GM21717 (cell line): Measurements from ENCODE around the gene HES7.
A peak's percentile ranks its signal among the peaks of the same experiment; 100 is the strongest.
"Not testable (repeated sequence)": the region's sequence is repeated elsewhere in the genome, so short reads cannot be mapped to it uniquely, and the experiment has no call there.

Experiments
- ATAC-seq: cut with Tn5 transposase; IDR thresholded peaks from one replicate; pipeline ENCODE4 v1.9.1; 2021; ENCODE audit warnings: mild to moderate bottlenecking, moderate library complexity; ENCODE audit not compliant: unreplicated experiment

The HES7 gene

GRCh38 chr17:8124350-8125153, 646 bp upstream of the HES7 start:
- no peak for ATAC-seq

- ATAC-seq: no peak
These were observed 797 bp downstream of the HES7 start for GRCh38 chr17:8122924-8123694.

DNA sequence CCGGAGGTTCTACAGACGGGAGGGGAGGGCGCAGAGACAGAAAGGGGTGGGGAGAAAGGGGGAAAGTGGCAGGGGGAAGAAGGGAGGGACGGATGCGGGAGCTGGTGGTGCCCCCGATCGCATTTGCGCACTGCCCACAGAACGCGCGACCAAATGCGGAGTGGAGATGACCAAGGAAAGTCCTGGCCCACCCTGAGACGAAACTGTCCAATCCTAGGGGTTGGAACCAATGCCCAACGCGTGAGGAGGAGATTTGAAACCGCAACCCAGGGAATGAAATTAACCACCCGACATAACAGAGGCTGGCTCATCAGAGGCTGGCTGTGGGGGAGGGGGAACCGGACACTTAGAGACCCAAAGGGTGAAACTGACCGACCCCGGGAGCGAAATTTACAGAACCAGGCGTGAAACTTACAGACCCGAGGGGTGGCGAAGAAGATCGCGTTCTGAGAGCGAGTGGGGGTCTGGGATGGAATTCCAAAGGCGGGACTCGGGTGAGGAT, 1.4 kb downstream of the HES7 start:
- ATAC-seq: no peak

GRCh38 chr17:8121681-8122421, 2.1 kb downstream of the HES7 start:
- no peak for ATAC-seq

GRCh38 chr17:8121407-8121680, 2.6 kb downstream of the HES7 start:
- no peak for ATAC-seq

- no peak for ATAC-seq
These were observed 3.1 kb downstream of the HES7 start for GRCh38 chr17:8120520-8121406.

- ATAC-seq: no peak
These were observed 4.1 kb downstream of the HES7 start for GRCh38 chr17:8119581-8120519.

DNA sequence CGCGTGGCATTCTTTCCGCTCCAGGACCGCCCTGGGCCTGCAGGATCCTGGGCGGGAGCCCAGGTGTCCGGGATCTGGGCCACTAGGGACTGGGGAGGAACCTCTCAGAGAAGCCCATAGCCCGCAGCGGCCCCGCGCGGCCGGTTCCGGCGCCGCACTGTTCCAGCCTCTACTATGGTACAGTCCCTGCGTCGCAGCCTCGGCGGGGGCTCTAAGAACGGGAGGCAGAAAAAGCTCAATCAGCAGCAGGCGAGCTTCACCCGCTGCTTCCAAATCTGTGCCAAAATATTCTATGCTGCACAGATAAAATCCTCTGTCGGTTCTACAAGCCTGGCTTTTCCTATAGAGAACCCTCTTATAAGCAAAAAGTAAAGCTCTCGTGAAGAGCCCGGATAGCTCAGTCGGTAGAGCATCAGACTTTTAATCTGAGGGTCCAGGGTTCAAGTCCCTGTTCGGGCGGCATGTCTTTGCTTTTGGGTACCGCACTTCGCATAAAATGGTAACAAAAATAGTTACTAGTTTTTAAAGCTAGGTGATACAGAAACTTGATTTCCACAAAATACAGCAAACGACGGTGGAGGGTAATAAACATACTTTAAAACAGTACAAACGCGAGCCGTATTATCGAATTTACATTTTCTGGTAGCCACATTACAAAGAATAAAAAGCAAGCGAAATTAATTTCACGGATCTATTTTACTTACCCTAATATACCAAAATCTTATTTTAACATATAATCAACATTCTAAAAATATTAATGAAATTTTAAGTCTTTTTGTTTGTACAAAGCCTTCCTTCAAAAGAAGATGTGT, 4.9 kb downstream of the HES7 start:
- peak; percentile 24 for ATAC-seq

GRCh38 chr17:8117980-8118768, 5.7 kb downstream of the HES7 start, which contains the start of gene ALOXE3:
ALOXE3 (minus strand) TSS chr17:8118514; CDS start chr17:8117990, 524 bp downstream.
- ATAC-seq: no peak

- ATAC-seq: no peak
These were observed 6.4 kb downstream of the HES7 start for GRCh38 chr17:8117367-8117979.

DNA sequence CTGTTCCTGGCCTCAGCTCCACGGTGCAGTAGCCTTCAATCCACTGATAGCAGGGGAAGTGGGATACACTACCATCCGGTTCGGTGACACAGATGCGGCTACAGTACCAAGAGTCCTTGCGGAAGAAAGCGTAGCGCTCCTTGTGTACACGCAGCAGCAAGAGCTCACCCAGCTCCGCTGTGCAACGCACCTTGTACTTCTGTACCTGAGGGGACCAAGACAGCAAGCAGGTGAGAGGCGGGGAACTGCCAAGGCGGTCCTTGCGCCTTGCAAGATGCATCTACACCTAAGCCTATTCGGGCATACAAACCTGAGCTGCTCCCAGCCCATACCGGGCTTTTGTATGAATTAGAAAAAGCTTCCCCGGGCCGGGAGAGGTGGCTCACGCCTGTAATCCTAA, 7.1 kb downstream of the HES7 start:
- ATAC-seq: no peak

DNA sequence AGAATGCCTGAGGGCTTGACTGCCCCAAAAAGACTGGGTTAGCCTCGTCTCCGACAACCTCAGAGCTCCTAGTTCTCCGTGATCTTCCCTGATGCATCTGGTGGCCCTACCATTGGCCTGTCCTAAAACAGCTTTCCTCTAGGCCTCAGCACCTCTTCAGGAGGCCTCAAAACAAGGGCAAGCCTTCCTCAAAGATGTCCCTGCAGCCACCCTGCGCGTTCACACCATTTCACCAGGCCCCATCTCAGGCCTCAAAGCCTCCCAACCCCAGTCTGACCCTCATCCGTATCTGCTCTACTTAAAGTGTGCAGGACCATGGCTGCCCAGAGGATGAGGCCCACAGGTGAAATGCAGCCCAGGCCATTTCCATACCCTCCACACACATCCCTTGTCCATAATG, 13.0 kb downstream of the HES7 start:
- no peak for ATAC-seq

GRCh38 chr17:8110456-8110804, 13.5 kb downstream of the HES7 start:
- no peak for ATAC-seq

DNA sequence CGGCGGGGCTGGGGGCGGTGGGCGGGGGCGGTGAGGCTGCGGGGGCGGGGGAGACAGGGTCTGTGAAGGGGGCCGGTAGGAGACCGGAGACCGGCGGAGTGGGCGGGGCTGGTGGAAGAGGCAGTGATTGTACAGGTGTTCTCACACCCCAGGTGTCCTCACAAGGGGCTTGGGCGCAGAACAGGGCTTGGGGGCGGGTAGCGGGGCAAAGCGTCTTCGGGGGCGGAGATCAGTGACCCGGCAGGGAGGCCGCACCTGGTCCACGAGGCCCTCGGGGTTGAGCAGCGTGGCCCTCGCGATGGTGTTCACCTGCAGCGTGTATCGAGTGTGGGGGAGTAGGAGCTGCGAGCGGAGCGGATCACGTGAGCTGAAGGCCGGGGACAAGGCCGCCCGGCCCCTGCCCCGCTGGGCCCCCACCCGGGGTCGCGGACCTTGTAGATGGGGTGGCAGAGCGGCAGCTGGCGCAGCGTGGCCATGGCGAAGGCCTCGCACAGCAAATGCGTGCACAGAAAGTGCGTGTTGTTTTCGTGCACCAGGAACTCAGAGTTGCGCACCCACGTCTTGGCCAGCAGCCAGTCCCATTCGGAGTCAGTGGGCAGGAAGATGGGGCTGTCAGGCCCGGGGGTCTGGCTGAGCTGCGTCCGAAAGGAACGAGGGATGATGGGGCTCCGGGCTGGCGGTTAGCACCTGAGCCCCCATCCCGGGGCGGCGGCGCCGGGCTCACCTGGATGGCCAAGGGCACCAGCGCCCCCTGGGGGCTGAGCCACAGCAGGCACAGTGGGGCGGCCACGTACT, 14.0 kb downstream of the HES7 start:
- ATAC-seq: no peak

DNA sequence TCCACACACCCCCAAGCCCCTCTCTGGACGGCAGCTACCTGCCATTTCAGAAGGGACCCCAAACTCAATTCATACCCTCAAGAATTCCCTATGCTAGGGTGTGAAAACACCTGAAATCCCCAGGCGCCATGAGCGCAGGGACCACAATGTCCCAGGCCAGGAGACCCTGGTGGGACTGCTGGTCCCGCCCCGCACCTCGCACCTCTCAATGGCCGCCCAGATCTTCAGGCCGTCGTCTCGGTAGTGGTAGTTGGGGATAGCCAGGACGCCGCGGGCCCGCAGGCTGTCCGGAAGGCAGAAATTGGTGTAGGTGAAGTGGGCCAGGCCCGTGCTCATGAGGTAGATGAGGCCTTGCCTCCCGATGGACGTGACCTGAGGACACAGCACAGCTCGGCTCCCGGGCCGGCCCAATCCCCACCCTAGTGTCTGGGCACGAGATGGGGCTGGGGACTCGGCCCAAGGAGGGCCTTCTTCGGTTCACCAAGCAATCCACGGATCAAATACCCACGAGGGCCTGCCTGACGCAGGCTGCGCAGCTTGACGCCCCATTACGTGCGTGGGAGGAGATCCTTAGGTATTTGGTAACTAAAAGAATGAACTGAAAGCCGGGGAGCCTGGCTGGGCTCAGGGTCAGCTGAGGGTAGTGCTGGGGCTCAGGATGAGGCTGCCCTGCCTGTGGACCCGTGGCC, 14.8 kb downstream of the HES7 start:
- ATAC-seq: no peak

DNA sequence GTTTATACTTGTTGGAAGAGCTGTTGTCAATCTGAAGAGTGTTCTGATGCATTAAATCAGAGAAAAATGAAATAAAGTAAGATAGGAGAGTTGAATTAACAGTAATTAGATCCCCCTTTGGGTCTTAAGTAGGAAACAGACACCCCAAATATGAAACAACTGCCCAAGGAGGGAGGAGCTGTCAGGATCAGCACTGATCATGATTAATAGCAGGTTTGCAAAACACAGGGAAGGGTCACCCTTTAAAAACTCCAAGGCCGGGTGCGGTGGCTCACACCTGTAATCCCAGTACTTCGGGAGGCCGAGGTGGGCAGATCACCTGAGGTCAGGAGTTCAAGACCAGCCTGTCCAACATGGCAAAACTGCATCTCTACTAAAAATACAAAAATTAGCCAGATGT, 16.9 kb downstream of the HES7 start:
- not testable (repeated sequence) for ATAC-seq
